ENCODE measurements around the gene ADO.
A peak's percentile ranks its signal among the peaks of the same experiment; 100 is the strongest.

The ADO gene

GRCh38 chr10:62804356-62805230 is at the start of gene ADO:
TSS of gene ADO (plus strand) at chr10:62804720. CDS start at chr10:62805060, 340 bp downstream.
- Mint-ChIP-seq H3K4me3 (peak within 1 kb of the TSS; percentile 98), H3K4me1 (peaks cover 42% of the 10 kb centered on the region), H3K27me3 (peaks cover 15% of the 10 kb centered on the region), H3K9me3 (no peaks in the 10 kb centered on the region), H3K27ac (peak within 1 kb of the TSS; percentile 99), H3K36me3 (peaks cover 35% of the 10 kb centered on the region)
- peak; percentile 85 for DNase-seq
- CTCF ChIA-PET = interaction anchor here (2.0 to 5.8 kb wide), 2 partner anchors 13 to 196 kb away, joined by 5 to 38 read pairs; partner anchors contain the start of gene EGR2

GRCh38 chr10:62754963-62755362 is 49.6 kb upstream of the ADO start:
- peak overlapping the region; percentile 54 for H3K27ac Mint-ChIP-seq
- no peaks in the 10 kb centered on the region for H3K27me3 Mint-ChIP-seq
- H3K9me3 Mint-ChIP-seq = no peaks in the 10 kb centered on the region
- H3K36me3 Mint-ChIP-seq = no peaks in the 10 kb centered on the region
- CTCF ChIA-PET = no interaction called here
- no peak for DNase-seq
- no peak overlapping the region for H3K4me3 Mint-ChIP-seq
- H3K4me1 Mint-ChIP-seq = peaks cover 21% of the 10 kb centered on the region

- Mint-ChIP-seq H3K36me3 (no peaks in the 10 kb centered on the region), H3K4me1 (peaks cover 21% of the 10 kb centered on the region), H3K27me3 (no peaks in the 10 kb centered on the region), H3K9me3 (no peaks in the 10 kb centered on the region), H3K4me3 (no peak overlapping the region), H3K27ac (no peak overlapping the region)
- DNase-seq = no peak
- CTCF ChIA-PET = no interaction called here
Measured at GRCh38 chr10:62755662-62756653, 48.6 kb upstream of the ADO start.

GRCh38 chr10:62759599-62760175 is 44.8 kb upstream of the ADO start:
- H3K4me1 Mint-ChIP-seq = peaks cover 19% of the 10 kb centered on the region
- no peaks in the 10 kb centered on the region for H3K36me3 Mint-ChIP-seq
- H3K9me3 Mint-ChIP-seq = no peaks in the 10 kb centered on the region
- H3K4me3 Mint-ChIP-seq = no peak overlapping the region
- H3K27ac Mint-ChIP-seq = no peak overlapping the region
- no peak for DNase-seq
- CTCF ChIA-PET = interaction anchor here (1.1 kb wide), 1 partner anchor 31 kb away, joined by 3 read pairs; no protein-coding TSS in a partner anchor
- H3K27me3 Mint-ChIP-seq = no peaks in the 10 kb centered on the region

- DNase-seq = no peak
- Mint-ChIP-seq H3K9me3 (no peaks in the 10 kb centered on the region), H3K4me3 (no peak overlapping the region), H3K27ac (no peak overlapping the region), H3K36me3 (no peaks in the 10 kb centered on the region), H3K4me1 (peaks cover 12% of the 10 kb centered on the region), H3K27me3 (no peaks in the 10 kb centered on the region)
- CTCF ChIA-PET = no interaction called here
Measured at GRCh38 chr10:62760401-62760800, 44.1 kb upstream of the ADO start.

- CTCF ChIA-PET = interaction anchor here (0.6 kb wide), 1 partner anchor 32 kb away, joined by 4 read pairs; no protein-coding TSS in a partner anchor
- H3K9me3 Mint-ChIP-seq = no peaks in the 10 kb centered on the region
- H3K4me1 Mint-ChIP-seq = peaks cover 12% of the 10 kb centered on the region
- H3K36me3 Mint-ChIP-seq = no peaks in the 10 kb centered on the region
- no peaks in the 10 kb centered on the region for H3K27me3 Mint-ChIP-seq
- no peak for DNase-seq
- no peak overlapping the region for H3K4me3 Mint-ChIP-seq
- H3K27ac Mint-ChIP-seq = no peak overlapping the region
Measured at GRCh38 chr10:62761115-62761514, 43.4 kb upstream of the ADO start.

GRCh38 chr10:62763155-62763554 is 41.4 kb upstream of the ADO start:
- no peak for DNase-seq
- Mint-ChIP-seq H3K9me3 (no peaks in the 10 kb centered on the region), H3K4me3 (no peak overlapping the region), H3K27me3 (no peaks in the 10 kb centered on the region), H3K27ac (no peak overlapping the region), H3K4me1 (peaks cover 7% of the 10 kb centered on the region), H3K36me3 (no peaks in the 10 kb centered on the region)
- CTCF ChIA-PET = no interaction called here

GRCh38 chr10:62764011-62764410 is 40.5 kb upstream of the ADO start:
- Mint-ChIP-seq H3K4me3 (no peak overlapping the region), H3K27ac (no peak overlapping the region), H3K9me3 (no peaks in the 10 kb centered on the region), H3K27me3 (no peaks in the 10 kb centered on the region), H3K4me1 (peaks cover 7% of the 10 kb centered on the region), H3K36me3 (no peaks in the 10 kb centered on the region)
- no peak for DNase-seq
- CTCF ChIA-PET = no interaction called here

- Mint-ChIP-seq H3K4me3 (no peak overlapping the region), H3K4me1 (peaks cover 12% of the 10 kb centered on the region), H3K27ac (no peak overlapping the region), H3K9me3 (no peaks in the 10 kb centered on the region), H3K27me3 (peaks cover 1% of the 10 kb centered on the region), H3K36me3 (no peaks in the 10 kb centered on the region)
- CTCF ChIA-PET = no interaction called here
- no peak for DNase-seq
Measured at GRCh38 chr10:62765726-62766125, 38.8 kb upstream of the ADO start.

- DNase-seq = no peak
- peaks cover 5% of the 10 kb centered on the region for H3K27me3 Mint-ChIP-seq
- CTCF ChIA-PET = no interaction called here
Measured at GRCh38 chr10:62766386-62766785, 38.1 kb upstream of the ADO start.

GRCh38 chr10:62769574-62770242 is 34.8 kb upstream of the ADO start:
- peaks cover 12% of the 10 kb centered on the region for H3K4me1 Mint-ChIP-seq
- H3K4me3 Mint-ChIP-seq = no peak overlapping the region
- H3K27me3 Mint-ChIP-seq = peaks cover 10% of the 10 kb centered on the region
- CTCF ChIA-PET = interaction anchor here (1.4 kb wide), 1 partner anchor 159 kb away, joined by 5 read pairs; no protein-coding TSS in a partner anchor
- H3K36me3 Mint-ChIP-seq = no peaks in the 10 kb centered on the region
- H3K27ac Mint-ChIP-seq = no peak overlapping the region
- DNase-seq = no peak
- H3K9me3 Mint-ChIP-seq = no peaks in the 10 kb centered on the region

More at GRCh38 chr10:62766386-62766785, 38.1 kb upstream of the ADO start:
- Mint-ChIP-seq H3K4me1 (peaks cover 12% of the 10 kb centered on the region), H3K36me3 (no peaks in the 10 kb centered on the region), H3K27ac (no peak overlapping the region), H3K9me3 (no peaks in the 10 kb centered on the region), H3K4me3 (no peak overlapping the region)

- no peak overlapping the region for H3K27ac Mint-ChIP-seq
- peaks cover 10% of the 10 kb centered on the region for H3K27me3 Mint-ChIP-seq
- no peaks in the 10 kb centered on the region for H3K9me3 Mint-ChIP-seq
- H3K4me1 Mint-ChIP-seq = peaks cover 4% of the 10 kb centered on the region
- no peaks in the 10 kb centered on the region for H3K36me3 Mint-ChIP-seq
- no peak for DNase-seq
- H3K4me3 Mint-ChIP-seq = no peak overlapping the region
- CTCF ChIA-PET = no interaction called here
Measured at GRCh38 chr10:62772186-62772974, 32.1 kb upstream of the ADO start.

GRCh38 chr10:62778125-62778524 is 26.4 kb upstream of the ADO start:
- H3K27me3 Mint-ChIP-seq = peaks cover 17% of the 10 kb centered on the region
- H3K9me3 Mint-ChIP-seq = no peaks in the 10 kb centered on the region
- CTCF ChIA-PET = no interaction called here
- H3K4me3 Mint-ChIP-seq = no peak overlapping the region
- H3K36me3 Mint-ChIP-seq = no peaks in the 10 kb centered on the region
- no peak for DNase-seq
- H3K27ac Mint-ChIP-seq = no peak overlapping the region
- H3K4me1 Mint-ChIP-seq = peaks cover 12% of the 10 kb centered on the region

Measured in activated naive CD4-positive, alpha-beta T cell treated with anti-CD3 and anti-CD28 coated beads, Interleukin-2, amount 10 ng/mL, durations not matched to agents 7 days and 5 days (primary cell).